H54 (cell line): Measurements from ENCODE around the gene DHH.

Source experiments
- DNase-seq: peaks from one replicate; pipeline ENCODE4 v3.0.0; 2011; ENCODE audit warnings: low spot score, mixed read lengths; ENCODE audit not compliant: insufficient read length
- FAIRE-seq: peaks from 3 replicates; lab custom pipeline; 2011; peaks lifted over from hg19 to GRCh38; lab: Jason Lieb, UNC
- POLR2A ChIP-seq: IDR thresholded peaks from 2 replicates; pipeline ENCODE4 v1.6.1; 2011; ENCODE audit warnings: low read depth, mild to moderate bottlenecking, low read length

DHH gene

GRCh38 chr12:49041881-49042484 lies 52.6 kb downstream of the DHH start:
- no peak for FAIRE-seq
- no peak for DNase-seq
- no peak for TF ChIP-seq POLR2A

GRCh38 chr12:49041036-49041880 lies 53.3 kb downstream of the DHH start:
- no peak for TF ChIP-seq POLR2A
- DNase-seq (no peak), FAIRE-seq (no peak)

GRCh38 chr12:49040364-49040855 lies 54.2 kb downstream of the DHH start:
- FAIRE-seq (no peak), DNase-seq (no peak)
- no peak for TF ChIP-seq POLR2A

- TF ChIP-seq POLR2A: no peak
- FAIRE-seq (no peak), DNase-seq (no peak)
These were observed 54.9 kb downstream of the DHH start for GRCh38 chr12:49039421-49040363.

GRCh38 chr12:49038291-49038955 lies 56.2 kb downstream of the DHH start:
- no peak for FAIRE-seq
- no peak for TF ChIP-seq POLR2A
- no peak for DNase-seq

DNA sequence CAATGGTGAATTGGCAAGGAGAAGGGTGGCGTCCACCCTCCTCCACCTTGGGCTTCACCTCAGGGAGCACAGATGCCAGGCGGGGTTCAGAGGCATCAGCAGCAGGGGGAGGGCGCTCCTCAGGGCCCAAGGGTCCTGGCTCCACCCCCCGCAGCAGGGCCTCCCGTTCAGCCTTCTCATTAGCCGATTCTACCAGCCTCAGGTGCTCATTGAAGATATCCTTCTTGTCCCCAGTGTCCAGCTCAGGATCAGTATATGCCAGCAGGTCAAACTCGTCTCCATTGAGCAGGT lies 56.7 kb downstream of the DHH start:
- TF ChIP-seq POLR2A: no peak
- FAIRE-seq (no peak), DNase-seq (no peak)

DNA sequence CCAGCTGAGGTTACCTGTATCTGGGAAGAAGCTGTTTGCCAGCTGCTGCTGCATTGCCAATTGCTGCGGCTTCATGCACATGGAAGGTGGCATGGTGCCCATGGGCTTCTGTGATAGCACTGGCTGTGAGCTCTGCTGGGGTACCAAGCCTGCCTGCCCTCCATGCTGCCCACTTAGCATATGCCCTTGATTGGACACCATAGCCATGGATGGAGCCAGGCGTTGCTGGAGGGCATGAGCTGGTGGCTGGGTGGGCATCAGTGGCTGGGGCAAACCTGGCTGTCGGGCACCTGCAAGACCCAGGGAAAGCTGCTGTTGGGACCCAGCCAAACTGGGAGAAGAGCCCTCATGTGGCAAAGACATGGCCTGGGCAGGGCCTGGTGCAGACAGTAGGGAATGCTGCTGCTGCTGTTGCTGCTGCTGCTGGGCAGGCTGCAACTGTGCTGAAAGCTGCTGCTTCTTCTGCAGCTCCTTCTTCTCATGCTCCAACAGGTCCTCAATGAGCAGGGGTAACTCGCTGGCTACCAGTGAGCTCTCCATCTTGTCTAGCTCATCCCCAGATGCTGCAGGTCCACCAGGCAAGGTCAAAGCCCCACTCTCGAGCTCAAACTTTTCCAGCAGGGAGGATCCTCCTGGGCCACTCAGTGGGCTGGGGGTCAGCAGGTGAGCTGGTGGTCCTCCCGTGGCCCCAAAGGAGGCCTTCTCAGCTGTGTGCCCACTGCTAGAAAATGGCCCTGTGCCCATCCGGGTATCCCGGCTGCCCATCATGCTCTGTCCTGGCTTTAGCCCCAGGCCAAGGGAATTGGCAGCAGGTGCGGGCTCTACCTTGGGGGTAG lies 57.3 kb downstream of the DHH start:
- DNase-seq: no peak
- no peak for TF ChIP-seq POLR2A
- no peak for FAIRE-seq
